DND-41 (cell line): Measurements from ENCODE around the gene PSMB10.

Experiments used
- ATAC-seq: fragments of 200-7000 bp; cut with Tn5 transposase; 3 replicates; pipeline ENCODE4 v1.9.1; 2021; ENCODE audit warnings: low read depth; ENCODE audit not compliant: insufficient read depth
- DNase-seq: peaks from one replicate; pipeline ENCODE4 v3.0.0-alpha.2; 2020
- H2AFZ ChIP-seq: 2 replicates; pipeline ENCODE4 v1.6.0; 2012; ENCODE audit warnings: low read depth, low read length
- H3K27ac ChIP-seq: 2 replicates; pipeline ENCODE4 v1.5.1; 2012; ENCODE audit warnings: low read length, inconsistent platforms
- H3K27me3 ChIP-seq: fragments of 200-600 bp; sonication (generic); 2 replicates; pipeline ENCODE4 v1.6.0; 2012; ENCODE audit warnings: low read length, mild to moderate bottlenecking, inconsistent platforms; ENCODE audit not compliant: insufficient read depth, poor library complexity
- H3K36me3 ChIP-seq: 2 replicates; pipeline ENCODE4 v1.5.1; 2012; ENCODE audit warnings: low read length, inconsistent platforms; ENCODE audit not compliant: insufficient read depth
- H3K4me1 ChIP-seq: 2 replicates; pipeline ENCODE4 v1.5.1; 2012; ENCODE audit warnings: mild to moderate bottlenecking, low read length; ENCODE audit not compliant: insufficient read depth
- H3K4me2 ChIP-seq: 2 replicates; pipeline ENCODE4 v1.6.0; 2012; ENCODE audit warnings: mild to moderate bottlenecking, moderate library complexity, low read length, inconsistent platforms; ENCODE audit not compliant: insufficient read depth
- H3K4me3 ChIP-seq, 2 experiments: fragments of 200-600 bp in 1 of 2; shearing (Covaris generic) in 1 of 2; 2 replicates each; pipeline ENCODE4 v1.5.1; 2012 to 2016; ENCODE audit warnings: inconsistent platforms in 2 of 2, low read length in 2 of 2, mild to moderate bottlenecking in 2 of 2, low read depth in 1 of 2, moderate library complexity in 1 of 2
- H3K79me2 ChIP-seq: 2 replicates; pipeline ENCODE4 v1.6.0; 2012; ENCODE audit warnings: low read length, inconsistent platforms; ENCODE audit not compliant: insufficient read depth
- H3K9ac ChIP-seq: 2 replicates; pipeline ENCODE4 v1.6.0; 2012; ENCODE audit warnings: low read depth, mild to moderate bottlenecking, inconsistent platforms, low read length, moderate library complexity
- H3K9me3 ChIP-seq: 2 replicates; pipeline ENCODE4 v1.5.1; 2012; ENCODE audit warnings: low read length, moderate library complexity, mild to moderate bottlenecking, inconsistent platforms; ENCODE audit not compliant: insufficient read depth, severe bottlenecking
- H4K20me1 ChIP-seq: 2 replicates; pipeline ENCODE4 v1.6.0; 2012; ENCODE audit warnings: low read length; ENCODE audit not compliant: insufficient read depth
- CTCF ChIP-seq: IDR thresholded peaks from 2 replicates; pipeline ENCODE4 v1.5.1; 2012; ENCODE audit warnings: borderline replicate concordance, low read length, moderate library complexity, mild to moderate bottlenecking; ENCODE audit not compliant: poor library complexity, severe bottlenecking; ENCODE audit errors: extremely low read depth
- EZH2 ChIP-seq: IDR thresholded peaks from 3 replicates; pipeline ENCODE4 v1.6.1; 2012; ENCODE audit warnings: borderline replicate concordance, low read depth, mild to moderate bottlenecking, moderate library complexity, low read length, inconsistent platforms; ENCODE audit not compliant: severe bottlenecking

The PSMB10 gene

GRCh38 chr16:67930678-67931211, 5.9 kb downstream of the PSMB10 start:
- Histone ChIP-seq H3K4me1 (peaks cover 11% of the 10 kb centered on the region), H4K20me1 (peaks cover 29% of the 10 kb centered on the region), H3K27me3 (no peaks in the 10 kb centered on the region), H3K9me3 (no peaks in the 10 kb centered on the region), H3K9ac (no peak overlapping the region), H3K36me3 (peaks cover 74% of the 10 kb centered on the region), H3K4me2 (no peak overlapping the region), H3K27ac (no peak overlapping the region), H3K4me3 (no peak overlapping the region), H2AFZ (no peak overlapping the region), H3K79me2 (peaks cover 14% of the 10 kb centered on the region)
- TF ChIP-seq CTCF (no peak), EZH2 (no peak)
- DNase-seq (no peak), ATAC-seq (no peak)

- Histone ChIP-seq H4K20me1 (peaks cover 26% of the 10 kb centered on the region), H3K27me3 (no peaks in the 10 kb centered on the region), H3K36me3 (peaks cover 69% of the 10 kb centered on the region), H3K4me3 (no peak overlapping the region), H3K27ac (no peak overlapping the region), H3K4me1 (peaks cover 6% of the 10 kb centered on the region), H3K9ac (no peak overlapping the region), H2AFZ (no peak overlapping the region), H3K9me3 (no peaks in the 10 kb centered on the region), H3K79me2 (peaks cover 9% of the 10 kb centered on the region), H3K4me2 (no peak overlapping the region)
- no peak for DNase-seq
- no peak for ATAC-seq
- TF ChIP-seq CTCF (no peak), EZH2 (no peak)
Measured at GRCh38 chr16:67930191-67930590, 6.5 kb downstream of the PSMB10 start.

GRCh38 chr16:67928561-67929364, 7.9 kb downstream of the PSMB10 start:
- H3K9ac ChIP-seq, result no peak overlapping the region
- TF ChIP-seq EZH2 (no peak), CTCF (peak; percentile 98)
- H3K4me3 ChIP-seq, result no peak overlapping the region
- H3K9me3 ChIP-seq, result no peaks in the 10 kb centered on the region
- H3K27ac ChIP-seq, result no peak overlapping the region
- H3K79me2 ChIP-seq, result peaks cover 3% of the 10 kb centered on the region; the same call in 1 of the 2 replicates
- H3K36me3 ChIP-seq, result peaks cover 60% of the 10 kb centered on the region
- DNase-seq (peak; percentile 82), ATAC-seq (peak; percentile 89)
- H3K27me3 ChIP-seq, result no peaks in the 10 kb centered on the region
- H4K20me1 ChIP-seq, result peaks cover 20% of the 10 kb centered on the region
- no peak overlapping the region for H2AFZ ChIP-seq
- H3K4me1 ChIP-seq, result no peaks in the 10 kb centered on the region
- no peak overlapping the region for H3K4me2 ChIP-seq
